Measurements from ENCODE around the gene MAPK14.

DNA sequence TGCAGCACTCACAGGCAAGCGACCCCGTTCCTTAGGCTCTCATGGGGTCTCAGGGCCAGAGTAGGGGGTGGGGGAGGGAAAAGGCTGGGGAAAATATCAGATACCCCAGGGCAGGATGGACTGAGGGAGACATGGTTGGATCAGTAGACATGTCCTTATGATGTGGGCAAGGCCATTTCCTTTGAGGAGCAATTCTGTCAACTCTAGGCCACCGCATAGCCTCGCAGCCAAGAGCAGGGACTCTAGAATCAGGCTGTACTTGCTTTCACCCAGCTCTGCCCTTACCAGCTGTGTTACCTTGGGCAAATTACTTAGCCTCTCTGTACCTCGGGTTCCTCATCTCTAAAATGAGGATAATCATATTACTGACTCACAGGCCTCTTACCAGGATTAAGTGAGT, 100.5 kb downstream of the MAPK14 start:
- TF ChIP-seq, protein P1, sequence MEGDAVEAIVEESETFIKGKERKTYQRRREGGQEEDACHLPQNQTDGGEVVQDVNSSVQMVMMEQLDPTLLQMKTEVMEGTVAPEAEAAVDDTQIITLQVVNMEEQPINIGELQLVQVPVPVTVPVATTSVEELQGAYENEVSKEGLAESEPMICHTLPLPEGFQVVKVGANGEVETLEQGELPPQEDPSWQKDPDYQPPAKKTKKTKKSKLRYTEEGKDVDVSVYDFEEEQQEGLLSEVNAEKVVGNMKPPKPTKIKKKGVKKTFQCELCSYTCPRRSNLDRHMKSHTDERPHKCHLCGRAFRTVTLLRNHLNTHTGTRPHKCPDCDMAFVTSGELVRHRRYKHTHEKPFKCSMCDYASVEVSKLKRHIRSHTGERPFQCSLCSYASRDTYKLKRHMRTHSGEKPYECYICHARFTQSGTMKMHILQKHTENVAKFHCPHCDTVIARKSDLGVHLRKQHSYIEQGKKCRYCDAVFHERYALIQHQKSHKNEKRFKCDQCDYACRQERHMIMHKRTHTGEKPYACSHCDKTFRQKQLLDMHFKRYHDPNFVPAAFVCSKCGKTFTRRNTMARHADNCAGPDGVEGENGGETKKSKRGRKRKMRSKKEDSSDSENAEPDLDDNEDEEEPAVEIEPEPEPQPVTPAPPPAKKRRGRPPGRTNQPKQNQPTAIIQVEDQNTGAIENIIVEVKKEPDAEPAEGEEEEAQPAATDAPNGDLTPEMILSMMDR (IDR thresholded peaks at IDR 0.05 in 2 of 3, conservative IDR thresholded peaks at IDR 0.05 in 1 of 3; ENCODE audit: insufficient read depth in 2 of 3, low read depth in 1 of 3, low read length in 3 of 3) = no peak
- no peak for TF ChIP-seq ZNF3 (CRISPR knock-in tag; IDR thresholded peaks at IDR 0.05)
